Mucosa of rectum (tissue), 2 donors: ENCODE data around the gene ANKRD40CL.

Experiments
- H3K27ac ChIP-seq, 2 donors: one replicate each; pipeline ENCODE4 v1.7.0; 2013; ENCODE audit warnings: inconsistent platforms in 2 of 2, low read depth in 2 of 2, low read length in 2 of 2
- H3K27me3 ChIP-seq, 2 donors: one replicate each; pipeline ENCODE4 v1.7.0; 2013; ENCODE audit warnings: low read length in 2 of 2; ENCODE audit not compliant: control insufficient read depth in 2 of 2, insufficient read depth in 2 of 2
- H3K36me3 ChIP-seq, 2 donors: one replicate each; pipeline ENCODE4 v1.7.0; 2013; ENCODE audit warnings: low read length in 2 of 2; ENCODE audit not compliant: control insufficient read depth in 2 of 2, insufficient read depth in 2 of 2
- H3K4me1 ChIP-seq, 2 donors: one replicate each; pipeline ENCODE4 v1.7.0; 2013; ENCODE audit warnings: low read length in 2 of 2, mild to moderate bottlenecking in 1 of 2; ENCODE audit not compliant: control insufficient read depth in 2 of 2, insufficient read depth in 2 of 2
- H3K4me3 ChIP-seq, 2 donors: one replicate each; pipeline ENCODE4 v1.7.0; 2013; ENCODE audit warnings: low read length in 2 of 2
- H3K9ac ChIP-seq, 2 donors: one replicate each; pipeline ENCODE4 v1.7.0; 2013; ENCODE audit warnings: low read length in 2 of 2, low read depth in 1 of 2, mild to moderate bottlenecking in 1 of 2
- H3K9me3 ChIP-seq, 2 donors: one replicate each; pipeline ENCODE4 v1.7.0; 2013; ENCODE audit warnings: low read length in 2 of 2; ENCODE audit not compliant: control insufficient read depth in 2 of 2
- donor health status: healthy.
- donor health status: Normal muscosa, but diverticular disease.

Gene ANKRD40CL

GRCh38 chr17:50765454-50766221 lies 1.7 kb downstream of the ANKRD40CL start:
- no peaks in the 10 kb centered on the region for H3K27me3 ChIP-seq
- H3K4me3 ChIP-seq = peak overlapping the region; percentile 63 to 74
- H3K9ac ChIP-seq = peak overlapping the region; percentile 75 to 77
- H3K27ac ChIP-seq = peak overlapping the region; percentile 94 to 95
- H3K36me3 ChIP-seq = peaks cover 0 to 6% of the 10 kb centered on the region in 2 donors
- peaks cover 42 to 45% of the 10 kb centered on the region in 2 donors for H3K4me1 ChIP-seq
- H3K9me3 ChIP-seq = no peaks in the 10 kb centered on the region

DNA sequence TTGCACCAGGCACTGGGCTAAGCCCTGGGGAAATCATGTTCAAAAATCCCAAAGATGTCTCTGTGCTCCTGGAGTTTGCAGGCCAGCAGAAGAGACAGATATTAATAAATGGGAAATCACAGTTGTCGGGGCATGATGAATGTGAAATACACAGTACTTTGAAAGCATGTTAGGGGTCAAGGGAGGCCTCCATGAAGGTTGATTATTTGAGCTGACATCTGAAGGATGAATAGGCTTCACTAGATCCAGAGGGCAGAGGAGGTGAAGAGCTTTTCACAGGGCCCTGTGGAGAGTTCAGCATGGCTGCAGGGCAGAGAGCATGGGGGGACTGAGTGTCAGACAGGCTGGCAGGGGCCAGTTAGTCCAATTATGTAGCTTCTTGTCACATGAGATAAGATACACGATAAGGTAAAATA lies 2.6 kb downstream of the ANKRD40CL start:
- H3K4me3 ChIP-seq = peak overlapping the region; percentile 8 to 74
- H3K27me3 ChIP-seq = no peaks in the 10 kb centered on the region
- H3K27ac ChIP-seq = peak overlapping the region in 1 of 2 donors; percentile 94
- H3K9me3 ChIP-seq = no peaks in the 10 kb centered on the region
- peaks cover 42 to 45% of the 10 kb centered on the region in 2 donors for H3K4me1 ChIP-seq
- H3K36me3 ChIP-seq = peaks cover 0 to 6% of the 10 kb centered on the region in 2 donors
- H3K9ac ChIP-seq = peak overlapping the region; percentile 34

DNA sequence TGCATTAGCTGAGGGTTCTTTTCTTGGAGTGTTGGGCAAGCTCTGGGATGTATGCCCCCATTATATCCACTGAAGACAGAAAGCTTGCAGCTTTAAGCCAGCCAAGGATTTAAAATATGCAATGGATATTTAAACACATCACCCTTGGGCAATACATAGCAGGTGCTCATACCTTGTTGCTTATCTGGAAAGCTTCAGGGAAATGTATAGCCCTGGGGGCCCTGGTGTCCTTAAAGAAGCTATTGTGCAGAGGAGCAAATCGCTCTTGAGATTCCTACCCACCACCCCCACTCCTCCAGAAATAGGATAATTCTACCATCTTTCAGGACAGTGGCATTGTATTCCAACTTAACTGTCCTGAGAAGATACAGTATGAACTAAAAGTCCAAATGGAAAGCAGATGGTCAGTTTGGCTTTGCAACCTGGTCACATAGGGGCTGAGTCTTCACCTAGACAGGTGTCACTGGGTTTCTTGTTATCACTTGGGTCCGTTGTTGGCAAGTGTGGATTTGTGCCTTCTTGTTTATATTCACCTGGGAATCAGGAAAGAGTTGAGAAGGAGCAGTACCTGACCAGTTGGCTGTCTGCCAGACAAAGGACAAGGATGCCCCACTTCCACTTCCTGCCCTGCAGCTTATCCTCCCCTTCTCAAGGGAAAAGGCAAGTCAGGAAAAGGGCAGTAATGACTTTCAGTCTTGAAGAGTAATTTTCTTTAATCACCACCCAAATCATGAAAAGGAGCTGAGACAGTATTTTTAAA lies 3.4 kb downstream of the ANKRD40CL start:
- Histone ChIP-seq H3K9me3 (no peaks in the 10 kb centered on the region), H3K36me3 (peaks cover 0 to 6% of the 10 kb centered on the region in 2 donors), H3K9ac (no peak overlapping the region), H3K27me3 (no peaks in the 10 kb centered on the region), H3K4me1 (peaks cover 42 to 45% of the 10 kb centered on the region in 2 donors), H3K27ac (peak overlapping the region in 1 of 2 donors; percentile 94), H3K4me3 (no peak overlapping the region)

GRCh38 chr17:50762177-50762576 lies 5.1 kb downstream of the ANKRD40CL start:
- H3K9me3 ChIP-seq = no peaks in the 10 kb centered on the region
- no peak overlapping the region for H3K9ac ChIP-seq
- H3K27ac ChIP-seq = no peak overlapping the region
- H3K4me3 ChIP-seq = no peak overlapping the region
- peaks cover 0 to 6% of the 10 kb centered on the region in 2 donors for H3K36me3 ChIP-seq
- peaks cover 33 to 36% of the 10 kb centered on the region in 2 donors for H3K4me1 ChIP-seq
- H3K27me3 ChIP-seq = no peaks in the 10 kb centered on the region

DNA sequence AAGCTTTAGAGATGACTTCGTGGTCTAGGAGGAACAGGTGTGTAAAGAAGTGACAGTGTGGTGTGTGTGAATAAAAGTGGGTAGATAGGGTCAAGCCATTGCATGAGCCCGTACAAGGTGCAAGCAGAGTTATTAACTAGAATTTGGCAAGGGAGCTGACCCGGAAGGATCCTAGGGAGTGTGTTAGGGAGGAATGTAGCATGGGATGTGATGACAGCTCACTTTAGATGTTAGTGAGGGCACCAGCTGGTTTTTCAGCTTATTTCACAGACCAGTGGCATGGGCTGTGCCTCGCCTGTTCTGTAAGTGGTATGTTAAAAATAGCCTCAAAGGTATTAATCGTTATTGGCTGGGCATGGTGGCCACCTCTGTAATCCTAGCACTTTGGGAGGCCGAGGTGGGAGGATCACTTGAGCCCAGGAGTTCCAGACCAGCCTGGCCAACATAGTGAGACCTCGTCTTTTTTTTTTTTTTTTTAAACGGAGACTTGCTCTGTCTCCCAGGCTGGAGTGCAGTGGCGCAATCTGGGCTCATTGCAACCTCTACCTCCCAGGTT lies 8.3 kb downstream of the ANKRD40CL start:
- peaks cover 6 to 16% of the 10 kb centered on the region in 2 donors for H3K36me3 ChIP-seq
- H3K27ac ChIP-seq = no peak overlapping the region
- peaks cover 5 to 6% of the 10 kb centered on the region in 2 donors for H3K4me1 ChIP-seq
- H3K9ac ChIP-seq = no peak overlapping the region
- H3K9me3 ChIP-seq = no peaks in the 10 kb centered on the region
- H3K27me3 ChIP-seq = no peaks in the 10 kb centered on the region
- H3K4me3 ChIP-seq = no peak overlapping the region

- no peaks in the 10 kb centered on the region for H3K27me3 ChIP-seq
- H3K4me3 ChIP-seq = no peak overlapping the region
- H3K9me3 ChIP-seq = no peaks in the 10 kb centered on the region
- peaks cover 7 to 13% of the 10 kb centered on the region in 2 donors for H3K36me3 ChIP-seq
- peaks cover 0 to under 1% of the 10 kb centered on the region in 2 donors for H3K4me1 ChIP-seq
- H3K27ac ChIP-seq = no peak overlapping the region
- no peak overlapping the region for H3K9ac ChIP-seq
These were observed 8.8 kb downstream of the ANKRD40CL start for GRCh38 chr17:50758524-50758923.

DNA sequence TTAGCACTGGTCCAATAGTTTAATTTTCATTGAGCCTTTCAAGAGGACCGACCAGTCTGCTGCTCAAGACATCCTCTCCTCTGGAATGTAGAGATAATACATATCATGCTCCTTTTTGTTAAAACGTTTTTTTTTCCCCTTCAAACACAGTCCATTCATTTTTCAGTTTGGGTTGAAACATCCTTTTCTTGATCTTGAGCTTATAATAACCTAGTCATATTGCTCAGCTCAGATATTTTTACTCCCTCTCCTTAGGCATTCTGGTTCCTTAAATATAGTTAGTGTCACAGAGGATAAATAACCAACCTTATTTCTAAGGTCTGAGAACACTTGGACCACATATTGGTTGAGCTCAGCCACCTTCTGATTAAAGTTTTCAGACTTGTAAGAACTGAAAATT lies 12.8 kb downstream of the ANKRD40CL start:
- H3K4me3 ChIP-seq = no peak overlapping the region
- no peaks in the 10 kb centered on the region for H3K9me3 ChIP-seq
- H3K36me3 ChIP-seq = peaks cover 33 to 42% of the 10 kb centered on the region in 2 donors
- H3K27me3 ChIP-seq = no peaks in the 10 kb centered on the region
- no peak overlapping the region for H3K9ac ChIP-seq
- no peak overlapping the region for H3K27ac ChIP-seq
- H3K4me1 ChIP-seq = peaks cover 0 to 4% of the 10 kb centered on the region in 2 donors

GRCh38 chr17:50749245-50749644 lies 18.1 kb downstream of the ANKRD40CL start:
- no peaks in the 10 kb centered on the region for H3K27me3 ChIP-seq
- no peak overlapping the region for H3K27ac ChIP-seq
- H3K4me1 ChIP-seq = peaks cover 0 to 4% of the 10 kb centered on the region in 2 donors
- H3K9ac ChIP-seq = no peak overlapping the region
- no peak overlapping the region for H3K4me3 ChIP-seq
- H3K36me3 ChIP-seq = peaks cover 72 to 77% of the 10 kb centered on the region in 2 donors
- H3K9me3 ChIP-seq = no peaks in the 10 kb centered on the region

- no peak overlapping the region for H3K27ac ChIP-seq
- peaks cover 81 to 88% of the 10 kb centered on the region in 2 donors for H3K36me3 ChIP-seq
- H3K27me3 ChIP-seq = no peaks in the 10 kb centered on the region
- H3K4me3 ChIP-seq = no peak overlapping the region
- H3K9ac ChIP-seq = no peak overlapping the region
- H3K4me1 ChIP-seq = no peaks in the 10 kb centered on the region
- no peaks in the 10 kb centered on the region for H3K9me3 ChIP-seq
These were observed 21.7 kb downstream of the ANKRD40CL start for GRCh38 chr17:50745631-50746030.

DNA sequence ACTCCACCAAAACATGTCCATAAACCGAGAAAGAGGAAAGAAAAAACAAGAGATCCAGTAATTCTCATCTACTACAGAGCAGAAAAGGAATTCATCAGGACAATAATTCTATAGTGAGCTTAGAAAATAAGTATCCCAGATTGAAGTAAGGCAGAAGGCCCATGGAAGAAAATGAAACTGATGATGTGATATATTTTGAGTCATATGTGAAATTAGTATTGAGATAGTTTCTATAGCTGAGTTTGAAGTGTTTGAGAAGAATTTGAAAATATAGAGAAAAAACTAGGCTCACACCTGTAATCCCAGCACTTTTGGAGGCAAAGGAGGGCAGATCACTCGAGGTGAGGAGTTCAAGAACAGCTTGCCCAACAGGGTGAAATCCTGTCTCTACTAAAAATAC lies 28.2 kb downstream of the ANKRD40CL start:
- H3K4me3 ChIP-seq = no peak overlapping the region
- H3K27ac ChIP-seq = no peak overlapping the region
- peaks cover 49 to 63% of the 10 kb centered on the region in 2 donors for H3K36me3 ChIP-seq
- no peaks in the 10 kb centered on the region for H3K27me3 ChIP-seq
- no peak overlapping the region for H3K9ac ChIP-seq
- H3K4me1 ChIP-seq = peaks cover 0 to 3% of the 10 kb centered on the region in 2 donors
- H3K9me3 ChIP-seq = no peaks in the 10 kb centered on the region
